Osteoblast (primary cell): Measurements from ENCODE around the gene CNMD. TPM values are rescaled to one million over a fixed set of nuclear protein-coding genes. Genes with fewer than 3 reads are reported as not detected.

ENCODE experiments used
- DNase-seq: peaks from one replicate; pipeline ENCODE4 v3.0.0; 2011; ENCODE audit warnings: low spot score, mixed read lengths; ENCODE audit not compliant: insufficient read length; ENCODE audit errors: missing footprints
- H2AFZ ChIP-seq: 2 replicates; pipeline ENCODE4 v1.6.0; 2011; ENCODE audit warnings: mild to moderate bottlenecking, low read length
- H3K27ac ChIP-seq: 2 replicates; pipeline ENCODE4 v1.5.1; 2011; ENCODE audit warnings: mild to moderate bottlenecking, low read depth, low read length, moderate library complexity
- H3K27me3 ChIP-seq: 2 replicates; pipeline ENCODE4 v1.6.0; 2012; ENCODE audit warnings: mild to moderate bottlenecking, control low read depth, inconsistent platforms, low read length, moderate library complexity; ENCODE audit not compliant: insufficient read depth
- H3K36me3 ChIP-seq: 2 replicates; pipeline ENCODE4 v1.5.1; 2011; ENCODE audit warnings: mild to moderate bottlenecking, low read length, control low read depth, moderate library complexity; ENCODE audit not compliant: insufficient read depth
- H3K4me1 ChIP-seq: 2 replicates; pipeline ENCODE4 v1.5.1; 2011; ENCODE audit warnings: mild to moderate bottlenecking, low read length, control low read depth, moderate library complexity; ENCODE audit not compliant: insufficient read depth
- H3K4me2 ChIP-seq: 2 replicates; pipeline ENCODE4 v1.6.0; 2011; ENCODE audit warnings: mild to moderate bottlenecking, low read length; ENCODE audit not compliant: insufficient read depth
- H3K4me3 ChIP-seq: fragments of 200-600 bp; sonication (generic); 3 replicates; pipeline ENCODE4 v1.5.1; 2012; ENCODE audit warnings: mild to moderate bottlenecking, low read length, inconsistent platforms; ENCODE audit not compliant: insufficient read depth
- H3K79me2 ChIP-seq: 2 replicates; pipeline ENCODE4 v1.6.0; 2012; ENCODE audit warnings: mild to moderate bottlenecking, low read length, control low read depth, inconsistent platforms; ENCODE audit not compliant: insufficient read depth
- H3K9me3 ChIP-seq: 2 replicates; pipeline ENCODE4 v1.5.1; 2011; ENCODE audit warnings: low read depth, low read length, control low read depth
- H4K20me1 ChIP-seq: 2 replicates; pipeline ENCODE4 v1.6.0; 2012; ENCODE audit warnings: mild to moderate bottlenecking, low read length, control low read depth; ENCODE audit not compliant: insufficient read depth
- CTCF ChIP-seq: IDR thresholded peaks from 2 replicates; pipeline ENCODE4 v1.5.1; 2011; ENCODE audit warnings: mild to moderate bottlenecking, low read depth, low read length, moderate library complexity; ENCODE audit errors: extremely low read depth
- total RNA-seq: library from RNA; depleted of rRNA; stranded (reverse); fragments of >200 nt; gene quantifications from 2 replicates; pipeline ENCODE4 v1.2.3, GENCODE V29; 2012

CNMD gene
- total RNA-seq, 1 donor, result not detected

GRCh38 chr13:52758114-52758513 lies 18.5 kb upstream of the CNMD start:
- H4K20me1 ChIP-seq, result no peaks in the 10 kb centered on the region

DNA sequence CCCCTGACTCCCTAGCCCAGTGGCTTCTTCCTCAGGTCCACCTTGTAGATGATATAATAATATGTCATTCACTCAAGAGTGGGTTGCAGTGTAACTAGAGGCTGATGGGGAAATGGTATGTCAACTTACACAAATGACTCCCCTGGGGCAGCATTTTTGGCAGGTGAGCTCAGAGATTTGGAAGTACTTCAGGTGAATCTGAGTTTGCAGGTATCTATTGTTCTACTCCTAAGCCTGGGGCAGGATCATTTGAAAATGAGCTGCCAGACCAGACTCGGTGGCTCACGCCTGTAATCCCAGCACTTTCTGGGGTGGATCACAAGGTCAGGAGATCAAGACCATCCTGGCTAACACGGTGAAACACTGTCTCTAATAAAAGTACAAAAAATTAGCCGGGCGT lies 11.6 kb upstream of the CNMD start:
- no peak for TF ChIP-seq CTCF
- H4K20me1 ChIP-seq, result no peaks in the 10 kb centered on the region
- no peaks in the 10 kb centered on the region for H3K9me3 ChIP-seq
- no peaks in the 10 kb centered on the region for H3K4me1 ChIP-seq
- H3K79me2 ChIP-seq, result no peaks in the 10 kb centered on the region
- no peak overlapping the region for H3K4me2 ChIP-seq
- H3K27ac ChIP-seq, result no peak overlapping the region
- H3K36me3 ChIP-seq, result no peaks in the 10 kb centered on the region
- no peak for DNase-seq
- no peaks in the 10 kb centered on the region for H3K27me3 ChIP-seq
- H3K4me3 ChIP-seq, result no peak overlapping the region
- no peak overlapping the region for H2AFZ ChIP-seq

More at GRCh38 chr13:52758114-52758513, 18.5 kb upstream of the CNMD start:
- Histone ChIP-seq H3K27ac (no peak overlapping the region), H3K9me3 (no peaks in the 10 kb centered on the region), H3K4me3 (no peak overlapping the region), H2AFZ (no peak overlapping the region), H3K79me2 (no peaks in the 10 kb centered on the region), H3K4me2 (no peak overlapping the region), H3K36me3 (no peaks in the 10 kb centered on the region), H3K4me1 (no peaks in the 10 kb centered on the region), H3K27me3 (no peaks in the 10 kb centered on the region)
- no peak for TF ChIP-seq CTCF
- DNase-seq, result no peak

DNA sequence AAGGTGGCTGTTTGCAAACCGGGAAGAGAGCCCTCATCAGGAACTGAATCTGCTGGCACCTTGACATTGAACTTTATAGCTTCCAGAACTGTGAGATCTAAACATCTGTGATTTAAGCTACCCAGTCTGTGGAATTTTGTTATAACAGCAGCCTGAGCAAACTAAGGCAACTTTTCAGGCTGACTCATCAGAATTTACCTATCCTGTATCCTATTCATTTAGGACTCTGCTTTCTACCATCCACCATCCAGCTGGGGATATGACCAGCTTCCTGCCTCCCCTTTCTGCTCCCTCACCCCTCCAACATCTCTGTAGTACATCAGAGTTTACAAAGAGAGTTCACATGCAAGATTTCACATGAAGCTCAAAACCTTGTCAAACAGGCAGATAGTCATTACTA lies 11.1 kb upstream of the CNMD start:
- H3K4me2 ChIP-seq, result no peak overlapping the region
- no peaks in the 10 kb centered on the region for H3K79me2 ChIP-seq
- H3K4me1 ChIP-seq, result no peaks in the 10 kb centered on the region
- DNase-seq, result no peak
- H3K27me3 ChIP-seq, result no peaks in the 10 kb centered on the region
- no peaks in the 10 kb centered on the region for H3K36me3 ChIP-seq
- H4K20me1 ChIP-seq, result no peaks in the 10 kb centered on the region
- TF ChIP-seq CTCF, result no peak
- H3K9me3 ChIP-seq, result no peaks in the 10 kb centered on the region
- no peak overlapping the region for H2AFZ ChIP-seq
- H3K27ac ChIP-seq, result no peak overlapping the region
- no peak overlapping the region for H3K4me3 ChIP-seq

DNA sequence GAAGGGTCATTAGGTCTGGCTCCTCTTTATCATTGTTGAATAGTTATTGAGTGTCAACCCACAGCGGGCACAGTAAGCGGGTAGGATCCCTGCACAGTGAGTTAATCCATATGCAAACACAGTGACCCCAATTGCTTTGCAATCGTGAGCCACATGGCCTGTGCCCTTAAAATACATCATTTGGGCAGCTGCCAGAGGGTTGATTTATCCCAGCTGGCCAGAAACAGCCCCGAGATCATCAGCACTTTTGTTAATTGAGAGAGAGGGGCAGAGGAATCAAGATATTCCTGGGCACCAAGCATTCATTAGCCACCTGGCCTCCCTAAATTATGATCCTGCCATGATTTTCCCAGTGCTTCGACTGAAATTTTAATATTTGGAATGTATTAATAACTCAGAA lies 9.8 kb upstream of the CNMD start:
- TF ChIP-seq CTCF, result no peak
- no peaks in the 10 kb centered on the region for H3K27me3 ChIP-seq
- no peaks in the 10 kb centered on the region for H4K20me1 ChIP-seq
- no peak overlapping the region for H3K27ac ChIP-seq
- no peaks in the 10 kb centered on the region for H3K9me3 ChIP-seq
- DNase-seq, result no peak
- H3K36me3 ChIP-seq, result no peaks in the 10 kb centered on the region
- no peak overlapping the region for H2AFZ ChIP-seq
- no peaks in the 10 kb centered on the region for H3K4me1 ChIP-seq
- H3K79me2 ChIP-seq, result no peaks in the 10 kb centered on the region
- no peak overlapping the region for H3K4me2 ChIP-seq
- H3K4me3 ChIP-seq, result no peak overlapping the region
